CD14-positive monocyte (primary cell): ENCODE results near the gene UGT1A5. TPM values are rescaled to one million over a fixed set of nuclear protein-coding genes. Genes with fewer than 3 reads are reported as not detected.

Experiments used
- DNase-seq, 3 donors: peaks; one replicate each; pipeline ENCODE4 v3.0.0-alpha.2; 2011 to 2022
- H2AFZ ChIP-seq: 2 replicates; pipeline ENCODE4 v1.6.0; 2012; ENCODE audit warnings: mild to moderate bottlenecking, low read depth, low read length, inconsistent platforms; ENCODE audit not compliant: insufficient read depth, poor library complexity, severe bottlenecking
- H3K27ac ChIP-seq, 2 donors: 1 replicate in 1 of 2; 2 replicates in 1 of 2; pipeline ENCODE4 v1.5.1; 2012 to 2013; ENCODE audit warnings: low read length in 2 of 2, control low read depth in 1 of 2, inconsistent platforms in 1 of 2, low read depth in 1 of 2, mild to moderate bottlenecking in 1 of 2
- H3K27me3 ChIP-seq, 2 donors: one replicate each; pipeline versions ENCODE4 v1.6.0 to v1.6.1; 2011 to 2013; ENCODE audit warnings: low read length in 2 of 2; ENCODE audit not compliant: control insufficient read depth in 2 of 2, insufficient read depth in 2 of 2
- H3K36me3 ChIP-seq, 2 donors: replicated peaks in 1 of 2; 1 replicate in 1 of 2; 2 replicates in 1 of 2; pipeline versions ENCODE4 v1.5.1 to v1.6.1; 2012 to 2013; ENCODE audit warnings: low read length in 2 of 2, control low read depth in 1 of 2, inconsistent platforms in 1 of 2, mild to moderate bottlenecking in 1 of 2; ENCODE audit not compliant: insufficient read depth in 2 of 2, control insufficient read depth in 1 of 2
- H3K4me1 ChIP-seq, 2 donors: 1 replicate in 1 of 2; 2 replicates in 1 of 2; pipeline versions ENCODE4 v1.5.1 to v1.6.1; 2012 to 2013; ENCODE audit warnings: low read length in 2 of 2, control low read depth in 1 of 2, inconsistent platforms in 1 of 2, mild to moderate bottlenecking in 1 of 2, moderate library complexity in 1 of 2; ENCODE audit not compliant: insufficient read depth in 2 of 2, control insufficient read depth in 1 of 2
- H3K4me2 ChIP-seq: replicated peaks from 2 replicates; pipeline ENCODE3; 2012; ENCODE audit warnings: low read length, moderate library complexity, mild to moderate bottlenecking; ENCODE audit not compliant: poor library complexity, severe bottlenecking; ENCODE audit errors: extremely low read depth
- H3K4me3 ChIP-seq, 3 experiments: fragments of 200-600 bp in 1 of 3; sonication (generic) in 1 of 3; replicated peaks in 1 of 3; 1 replicate in 2 of 3; 2 replicates in 1 of 3; pipeline ENCODE4 v1.5.1; 2011 to 2013; ENCODE audit warnings: low read length in 3 of 3, mild to moderate bottlenecking in 3 of 3, control low read depth in 2 of 3, low read depth in 2 of 3, inconsistent platforms in 1 of 3, moderate library complexity in 1 of 3
- H3K79me2 ChIP-seq: 2 replicates; pipeline ENCODE4 v1.6.0; 2012; ENCODE audit warnings: mild to moderate bottlenecking, control low read depth, inconsistent platforms, low read length, moderate library complexity; ENCODE audit not compliant: insufficient read depth
- H3K9ac ChIP-seq: 2 replicates; pipeline ENCODE4 v1.6.0; 2017; ENCODE audit warnings: low read length, mild to moderate bottlenecking; ENCODE audit not compliant: insufficient read depth, poor library complexity, severe bottlenecking
- H3K9me3 ChIP-seq, 2 donors: replicated peaks in 1 of 2; 1 replicate in 1 of 2; 2 replicates in 1 of 2; pipeline versions ENCODE4 v1.5.1 to v1.6.1; 2012 to 2013; ENCODE audit warnings: low read length in 2 of 2, control low read depth in 1 of 2; ENCODE audit not compliant: control insufficient read depth in 1 of 2, insufficient read depth in 1 of 2
- H4K20me1 ChIP-seq: 2 replicates; pipeline ENCODE4 v1.6.0; 2012; ENCODE audit warnings: mild to moderate bottlenecking, low read length, control low read depth, moderate library complexity; ENCODE audit not compliant: insufficient read depth
- H3K27ac Mint-ChIP-seq, 7 donors: one replicate each; pipeline ENCODE4 v1.8.0; 2020; ENCODE audit warnings: mild to moderate bottlenecking in 7 of 7, mixed read lengths in 7 of 7, moderate library complexity in 6 of 7, inconsistent platforms in 2 of 7
- H3K27me3 Mint-ChIP-seq, 3 donors: one replicate each; pipeline ENCODE4 v1.8.0; 2021 to 2022; ENCODE audit warnings: low read depth in 3 of 3, mild to moderate bottlenecking in 3 of 3, mixed read lengths in 3 of 3, moderate library complexity in 3 of 3, inconsistent platforms in 1 of 3
- H3K36me3 Mint-ChIP-seq, 2 donors: one replicate each; pipeline ENCODE4 v1.8.0; 2020; ENCODE audit warnings: mixed read lengths in 2 of 2, inconsistent platforms in 1 of 2, mild to moderate bottlenecking in 1 of 2
- H3K4me1 Mint-ChIP-seq: one replicate; pipeline ENCODE4 v1.8.0; 2020; ENCODE audit warnings: mild to moderate bottlenecking, mixed read lengths
- H3K4me3 Mint-ChIP-seq, 2 donors: one replicate each; pipeline ENCODE4 v1.8.0; 2020; ENCODE audit warnings: mild to moderate bottlenecking in 2 of 2, mixed read lengths in 2 of 2, moderate library complexity in 1 of 2
- H3K9me3 Mint-ChIP-seq, 7 donors: one replicate each; pipeline ENCODE4 v1.8.0; 2020 to 2022; ENCODE audit warnings: mixed read lengths in 7 of 7, mild to moderate bottlenecking in 6 of 7, moderate library complexity in 6 of 7, inconsistent platforms in 2 of 7
- CTCF ChIP-seq: fragments of 200-600 bp; IDR thresholded peaks from one replicate; pipeline ENCODE4 v1.8.0; 2022; ENCODE audit warnings: antibody characterized with exemption, mild to moderate bottlenecking
- WGBS: methylation state at CpG from one replicate; pipeline ENCODE4 v1.1.5; 2013; ENCODE audit warnings: missing lambda C conversion rate; ENCODE audit not compliant: insufficient coverage; 5-methylcytosine and 5-hydroxymethylcytosine counted together
- intact Hi-C, 2 donors: fragments of 100-400 bp; cut with micrococcal nuclease; formaldehyde crosslinking; loops; one replicate each; pipeline versions ENCODE4 v1.15.0 to v1.15.1; 2023
- polyA plus RNA-seq, 3 donors: library from polyadenylated mRNA; depleted of rRNA in 1 of 3; unstranded in 2 of 3; stranded (reverse) in 1 of 3; fragments of 300-500 nt in 2 of 3; fragments of >200 nt in 1 of 3; fragmentation: Illumina TruSeq in 2 of 3; gene quantifications; 1 replicate in 2 of 3; 2 replicates in 1 of 3; pipeline ENCODE4 v1.2.3, GENCODE V29; 2012 to 2021

UGT1A5 gene
- polyA plus RNA-seq, 3 donors: not detected

DNA sequence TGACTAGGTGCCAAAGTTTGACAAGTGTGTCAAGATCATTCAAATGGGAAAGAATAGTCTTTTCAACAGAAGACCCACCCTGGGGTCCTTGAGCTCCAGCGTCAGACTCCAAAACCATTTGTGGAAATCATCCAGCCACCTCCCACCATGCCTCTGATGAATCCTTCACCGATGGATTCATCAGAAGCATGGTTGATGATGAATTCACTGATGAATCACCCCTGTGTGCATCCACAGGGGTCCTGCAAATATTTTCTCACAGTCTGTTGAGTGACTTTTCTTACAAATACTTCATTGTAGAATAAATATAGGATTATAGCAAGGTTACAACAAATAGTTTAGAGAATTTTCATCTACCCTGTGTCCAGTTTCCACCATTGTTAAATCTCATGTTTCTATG, 36.7 kb upstream of the UGT1A5 start:
- H3K27ac ChIP-seq: no peak overlapping the region
- no peak overlapping the region for H3K4me3 Mint-ChIP-seq
- H3K27me3 Mint-ChIP-seq: peaks cover 0 to 4% (median 0%) of the 10 kb centered on the region in 3 donors
- no peak overlapping the region for H3K4me3 ChIP-seq
- H3K79me2 ChIP-seq: no peaks in the 10 kb centered on the region
- no peaks in the 10 kb centered on the region for H3K4me1 ChIP-seq
- no peak overlapping the region for H2AFZ ChIP-seq
- intact Hi-C loops: no loop called here
- no peaks in the 10 kb centered on the region for H3K4me1 Mint-ChIP-seq
- H3K9me3 ChIP-seq: no peaks in the 10 kb centered on the region
- peaks cover 0 to 1% (median 0%) of the 10 kb centered on the region in 7 donors for H3K9me3 Mint-ChIP-seq
- H3K9ac ChIP-seq: no peak overlapping the region
- WGBS: 88% methylated on average over 1 of the region's 2 CpGs
- no peaks in the 10 kb centered on the region for H3K36me3 Mint-ChIP-seq
- no peaks in the 10 kb centered on the region for H3K27me3 ChIP-seq
- no peaks in the 10 kb centered on the region for H3K36me3 ChIP-seq
- no peaks in the 10 kb centered on the region for H4K20me1 ChIP-seq
- TF ChIP-seq CTCF: no peak
- H3K4me2 ChIP-seq: no peak overlapping the region
- no peak for DNase-seq
- H3K27ac Mint-ChIP-seq: no peak overlapping the region

- Histone ChIP-seq H3K4me3 (no peak overlapping the region), H3K27me3 (no peaks in the 10 kb centered on the region), H3K36me3 (no peaks in the 10 kb centered on the region), H3K4me2 (no peak overlapping the region), H4K20me1 (no peaks in the 10 kb centered on the region), H3K79me2 (no peaks in the 10 kb centered on the region), H3K27ac (no peak overlapping the region), H2AFZ (no peak overlapping the region), H3K9me3 (no peaks in the 10 kb centered on the region), H3K9ac (no peak overlapping the region), H3K4me1 (no peaks in the 10 kb centered on the region)
- Mint-ChIP-seq H3K27me3 (peaks cover 0 to 4% (median 0%) of the 10 kb centered on the region in 3 donors), H3K27ac (no peak overlapping the region), H3K4me1 (peaks cover 2% of the 10 kb centered on the region), H3K36me3 (no peaks in the 10 kb centered on the region), H3K9me3 (no peaks in the 10 kb centered on the region), H3K4me3 (no peak overlapping the region)
- intact Hi-C loops: no loop called here
- no peak for DNase-seq
- 71% methylated on average over 4 of the region's 4 CpGs for WGBS
- no peak for TF ChIP-seq CTCF
These were observed 33.5 kb upstream of the UGT1A5 start for GRCh38 chr2:233679196-233679595.
